GM21360 (cell line): ENCODE measurements around the gene ARID3A.

Experiments used
- ATAC-seq: cut with Tn5 transposase; IDR thresholded peaks from one replicate; pipeline ENCODE4 v1.9.1; 2021; ENCODE audit warnings: mild to moderate bottlenecking, moderate library complexity; ENCODE audit not compliant: unreplicated experiment

Gene ARID3A

DNA sequence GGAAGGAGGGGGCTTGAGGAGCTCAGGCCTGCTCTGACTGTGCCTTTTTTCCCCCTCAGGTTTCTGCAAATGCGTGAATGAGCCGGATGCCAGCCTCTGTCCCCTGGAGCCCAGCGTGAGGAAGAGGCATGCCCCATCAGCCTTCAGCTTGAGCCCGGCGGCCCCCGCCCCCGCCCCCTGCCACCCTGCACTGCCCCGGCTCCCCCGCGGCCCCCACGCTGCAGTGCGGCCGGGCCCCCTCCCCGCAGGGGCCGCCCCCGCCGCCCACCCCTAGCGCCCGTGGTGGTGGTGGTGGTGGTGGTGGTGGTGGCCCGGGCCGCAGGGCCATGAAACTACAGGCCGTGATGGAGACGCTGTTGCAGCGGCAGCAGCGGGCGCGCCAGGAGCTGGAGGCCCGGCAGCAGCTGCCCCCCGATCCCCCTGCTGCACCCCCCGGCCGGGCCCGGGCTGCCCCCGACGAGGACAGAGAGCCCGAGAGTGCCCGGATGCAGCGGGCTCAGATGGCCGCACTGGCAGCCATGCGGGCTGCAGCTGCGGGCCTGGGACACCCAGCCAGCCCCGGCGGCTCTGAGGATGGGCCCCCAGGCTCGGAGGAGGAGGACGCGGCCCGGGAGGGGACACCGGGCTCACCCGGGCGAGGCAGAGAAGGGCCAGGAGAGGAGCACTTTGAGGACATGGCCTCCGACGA, 3.5 kb downstream of the ARID3A start:
- ATAC-seq: no peak

- ATAC-seq: no peak
Measured at GRCh38 chr19:929891-930258, 4.0 kb downstream of the ARID3A start.

GRCh38 chr19:931860-932647, 6.2 kb downstream of the ARID3A start:
- no peak for ATAC-seq

DNA sequence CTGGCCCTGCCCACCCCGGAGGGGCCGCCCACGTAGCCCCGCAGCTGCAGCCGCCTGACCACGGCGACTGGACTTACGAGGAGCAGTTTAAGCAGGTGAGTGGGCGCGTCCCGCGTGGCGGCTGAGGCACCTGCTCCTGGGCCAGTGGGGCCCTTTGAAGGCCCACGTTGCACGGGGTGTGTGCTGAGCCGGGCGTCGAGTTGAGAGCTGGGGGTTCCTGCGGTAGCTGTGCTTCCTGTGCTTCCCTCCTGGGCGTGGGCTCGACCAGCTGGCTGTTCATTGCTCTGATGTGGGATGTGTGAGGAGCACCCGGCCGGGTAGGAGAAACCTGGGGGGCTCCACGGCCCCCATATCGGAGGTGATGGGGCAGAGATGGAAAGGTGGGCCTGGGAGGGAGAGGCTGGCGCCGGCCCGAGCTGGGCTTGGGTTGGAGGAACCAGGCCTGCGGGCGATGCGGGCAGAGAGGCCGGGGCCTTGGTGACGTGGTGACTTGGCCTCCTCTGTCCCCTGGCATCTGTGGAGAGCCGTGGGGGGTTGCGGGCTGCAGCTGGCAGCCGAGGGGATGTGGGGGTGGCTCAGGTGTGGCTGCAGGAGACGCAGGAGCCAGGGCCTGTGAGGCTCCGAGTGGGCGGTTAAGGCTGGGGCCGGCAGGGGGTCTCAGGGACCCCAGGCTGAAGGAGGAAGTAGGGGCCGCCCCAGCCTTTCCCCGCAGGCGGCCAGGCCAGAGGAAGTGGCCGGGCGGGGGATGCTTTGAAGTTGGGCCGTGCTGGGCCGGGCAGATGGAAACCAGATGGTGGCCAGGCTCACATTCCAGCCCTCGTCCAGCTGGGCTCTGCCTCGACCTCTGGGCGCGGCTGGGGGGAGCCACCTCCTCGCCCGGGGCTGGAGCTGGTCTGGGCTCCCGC, 7.1 kb downstream of the ARID3A start:
- ATAC-seq: no peak

- ATAC-seq: no peak
Measured at GRCh38 chr19:933553-933882, 7.7 kb downstream of the ARID3A start.

DNA sequence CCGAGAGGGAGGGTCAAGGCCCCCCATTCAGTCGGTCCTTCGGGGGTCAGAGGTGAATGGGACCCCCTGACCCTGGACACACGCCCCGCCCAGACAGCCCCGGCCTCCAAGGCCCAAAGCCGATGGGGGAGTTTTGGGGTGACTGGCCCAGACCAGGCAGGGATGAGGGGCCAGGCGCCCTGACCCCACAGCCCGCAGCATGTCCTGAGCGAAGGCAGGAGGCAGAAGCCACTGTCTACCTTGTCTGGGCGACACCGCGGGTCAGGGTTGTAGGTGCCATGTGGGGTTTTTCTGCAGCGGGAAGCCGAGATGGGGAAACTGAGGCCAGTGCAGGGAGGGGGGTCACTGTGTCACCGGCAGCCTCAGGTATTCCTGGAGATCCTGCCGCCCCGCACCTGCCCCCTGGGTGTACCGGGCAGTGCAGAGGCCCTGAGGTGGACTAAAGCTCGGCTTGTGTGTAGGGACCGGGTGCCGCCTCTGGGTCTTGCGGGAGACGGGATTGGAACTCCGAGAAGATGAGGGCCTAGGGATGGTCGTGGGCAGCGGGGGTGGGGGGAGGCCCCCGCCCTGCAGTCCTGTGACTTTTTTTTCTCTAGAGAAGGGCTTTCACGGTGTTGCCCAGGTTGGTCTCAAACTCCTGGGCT, 8.5 kb downstream of the ARID3A start:
- ATAC-seq: no peak

- ATAC-seq: no peak
Measured at GRCh38 chr19:934865-935479, 9.1 kb downstream of the ARID3A start.

GRCh38 chr19:936175-936546, 10.3 kb downstream of the ARID3A start:
- no peak for ATAC-seq

DNA sequence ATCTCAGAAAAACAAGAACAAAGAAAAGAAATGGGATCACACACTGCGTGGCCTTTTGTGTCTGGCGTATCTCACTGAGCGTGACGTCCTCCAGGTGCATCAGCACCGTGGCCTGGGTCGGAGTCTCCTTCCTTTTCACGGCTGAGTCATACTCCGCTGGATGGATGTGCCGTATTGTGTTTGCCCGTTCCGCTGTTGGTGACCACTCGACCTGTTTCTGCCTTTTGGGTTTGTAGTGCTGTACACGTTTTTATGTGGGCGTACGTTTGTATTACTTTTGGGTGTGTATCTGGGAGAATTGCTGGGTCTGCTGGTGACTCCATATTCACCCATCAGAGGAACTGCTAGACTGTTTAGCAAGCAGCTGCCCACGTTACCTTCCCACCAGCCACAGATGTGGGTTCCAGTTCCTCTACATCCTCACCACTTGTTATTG, 11.4 kb downstream of the ARID3A start:
- ATAC-seq: no peak

- ATAC-seq: no peak
Measured at GRCh38 chr19:938233-938923, 12.5 kb downstream of the ARID3A start.

- no peak for ATAC-seq
Measured at GRCh38 chr19:939439-939838, 13.6 kb downstream of the ARID3A start.

- no peak for ATAC-seq
Measured at GRCh38 chr19:939922-940321, 14.1 kb downstream of the ARID3A start.

GRCh38 chr19:940591-941291, 14.9 kb downstream of the ARID3A start:
- ATAC-seq: peak; percentile 39

DNA sequence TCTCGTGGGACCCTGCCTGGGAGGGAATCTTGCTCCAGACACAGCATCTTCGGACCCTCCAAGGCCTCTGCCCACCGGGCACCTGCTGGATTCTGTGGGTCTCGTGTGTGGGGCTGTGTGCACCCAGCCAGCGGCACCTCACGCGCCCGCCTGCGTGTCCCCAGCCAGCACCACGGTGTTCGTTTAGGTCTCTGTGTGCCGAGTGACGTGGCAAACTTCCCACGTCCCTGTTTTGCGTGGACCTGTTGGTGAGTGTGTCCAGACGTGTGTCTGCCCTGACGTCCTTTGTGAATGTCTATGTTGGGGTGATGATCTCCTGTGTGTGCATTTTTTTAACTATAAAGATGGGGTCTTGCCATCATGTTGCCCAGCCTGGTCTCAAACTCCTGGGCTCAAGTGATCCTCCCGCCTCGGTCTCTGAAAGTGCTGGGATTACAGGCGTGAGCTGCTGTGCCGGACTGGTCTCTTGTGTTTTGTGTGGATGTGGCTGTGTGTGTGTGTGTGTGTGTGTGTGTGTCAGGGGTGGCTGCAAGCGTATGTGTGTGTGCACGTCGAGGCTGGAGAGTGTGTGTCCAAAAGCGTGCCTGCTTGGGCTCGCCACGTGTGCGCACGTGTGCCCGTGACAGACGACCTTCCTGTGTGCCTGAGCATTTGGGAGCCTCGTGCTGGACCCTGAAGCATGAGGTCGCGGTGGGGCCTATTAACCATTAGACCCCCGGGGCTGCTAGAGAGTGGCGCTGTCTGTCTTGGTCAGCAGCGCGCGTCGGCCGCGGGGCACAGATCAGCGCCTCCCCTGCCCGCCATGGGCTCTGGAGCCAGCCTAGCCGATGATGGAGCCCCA, 15.7 kb downstream of the ARID3A start:
- ATAC-seq: no peak

GRCh38 chr19:942133-942645, 16.4 kb downstream of the ARID3A start:
- ATAC-seq: no peak

GRCh38 chr19:943551-944170, 17.8 kb downstream of the ARID3A start:
- ATAC-seq: no peak

- ATAC-seq: no peak
Measured at GRCh38 chr19:944171-944567, 18.3 kb downstream of the ARID3A start.

DNA sequence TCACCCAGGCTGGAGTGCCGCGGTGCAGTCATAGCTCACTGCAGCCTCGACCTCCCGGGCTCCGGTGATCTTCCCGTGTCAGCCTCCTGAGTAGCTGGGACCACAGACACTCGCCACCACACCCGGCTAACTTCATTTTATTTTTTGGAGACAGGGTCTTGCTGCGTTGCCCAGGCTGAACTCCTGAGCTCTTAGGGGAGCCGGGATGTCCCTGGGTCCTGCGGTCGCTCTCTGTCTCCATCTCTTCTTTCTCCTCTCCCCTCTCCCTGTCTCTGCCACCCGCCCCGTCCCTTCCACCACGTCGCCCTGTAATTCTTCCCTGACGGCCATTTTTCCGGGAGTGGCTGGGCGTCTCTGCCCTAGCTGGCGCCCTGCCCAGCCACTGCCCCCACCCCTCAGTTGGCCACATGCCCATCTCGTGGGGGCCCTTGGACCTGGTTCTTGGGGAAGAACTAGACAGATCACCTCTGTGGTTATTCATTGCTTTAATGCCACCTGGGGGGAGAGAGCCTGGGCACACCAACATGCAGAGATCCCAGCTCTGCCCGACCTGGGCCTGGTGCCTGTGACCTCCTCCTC, 18.9 kb downstream of the ARID3A start:
- no peak for ATAC-seq
